ENCODE results near the gene KISS1R.
"Not testable (repeated sequence)": the region's sequence is repeated elsewhere in the genome, so short reads cannot be mapped to it uniquely, and the experiment has no call there.

Gene KISS1R

GRCh38 chr19:954672-955494 is 37.8 kb downstream of the KISS1R start:
- no peak for DNase-seq

- DNase-seq: no peak
These were observed 39.0 kb downstream of the KISS1R start for GRCh38 chr19:955803-956765.

GRCh38 chr19:956766-957440 is 39.8 kb downstream of the KISS1R start:
- no peak for DNase-seq

- not testable (repeated sequence) for DNase-seq
These were observed 40.4 kb downstream of the KISS1R start for GRCh38 chr19:957578-957977.

GRCh38 chr19:958967-959855 is 42.1 kb downstream of the KISS1R start:
- no peak for DNase-seq

GRCh38 chr19:960020-960419 is 42.9 kb downstream of the KISS1R start:
- no peak for DNase-seq

GRCh38 chr19:960601-960938 is 43.4 kb downstream of the KISS1R start:
- DNase-seq: no peak

- no peak for DNase-seq
These were observed 44.9 kb downstream of the KISS1R start for GRCh38 chr19:961866-962620.

- DNase-seq: no peak
These were observed 45.7 kb downstream of the KISS1R start for GRCh38 chr19:962683-963400.

GRCh38 chr19:963486-963951 is 46.4 kb downstream of the KISS1R start:
- DNase-seq: no peak

- no peak for DNase-seq
These were observed 47.0 kb downstream of the KISS1R start for GRCh38 chr19:964116-964520.

GRCh38 chr19:964761-965694 is 47.9 kb downstream of the KISS1R start:
- no peak for DNase-seq

- no peak for DNase-seq
These were observed 49.5 kb downstream of the KISS1R start for GRCh38 chr19:966485-967088.
